Cardiac fibroblast (primary cell): ENCODE results near the gene CYB5R4.

Experiments
- DNase-seq, 2 donors: peaks; one replicate each; pipeline versions ENCODE4 v3.0.0 to v3.0.0-alpha.2; 2010; ENCODE audit warnings: low read depth in 2 of 2
- H3K4me3 ChIP-seq, 2 donors: replicated peaks in 1 of 2; 1 replicate in 1 of 2; 2 replicates in 1 of 2; pipeline ENCODE4 v1.5.1; 2011; ENCODE audit warnings: low read depth in 2 of 2, low read length in 2 of 2, mild to moderate bottlenecking in 2 of 2, moderate library complexity in 1 of 2
- CTCF ChIP-seq: IDR thresholded peaks from one replicate; pipeline ENCODE4 v1.5.1; 2011; ENCODE audit warnings: low read depth, mild to moderate bottlenecking, low read length, inconsistent platforms

The CYB5R4 gene

DNA sequence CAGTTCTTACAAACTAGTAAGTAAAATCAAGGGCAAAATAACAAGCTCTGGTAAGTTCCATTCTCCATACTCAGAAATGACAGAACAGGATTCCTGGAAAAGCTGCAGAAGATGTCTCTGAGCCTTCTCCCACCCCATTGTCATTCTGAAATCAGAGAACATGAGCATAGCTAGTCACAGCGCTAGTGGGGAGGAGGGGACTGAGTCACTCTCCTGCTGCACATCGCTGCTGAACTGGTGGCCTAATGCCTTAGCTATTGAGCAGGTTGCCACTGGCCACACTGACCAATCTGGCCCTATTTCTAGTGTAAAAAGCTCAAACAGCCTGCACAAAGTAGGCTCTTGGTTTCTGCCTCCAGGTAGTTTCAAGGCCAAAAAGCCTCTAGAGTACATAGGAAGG, 32.4 kb upstream of the CYB5R4 start:
- no peak overlapping the region for H3K4me3 ChIP-seq
- DNase-seq, result peak in 1 of 2 donors; percentile 4
- TF ChIP-seq CTCF, result no peak

DNA sequence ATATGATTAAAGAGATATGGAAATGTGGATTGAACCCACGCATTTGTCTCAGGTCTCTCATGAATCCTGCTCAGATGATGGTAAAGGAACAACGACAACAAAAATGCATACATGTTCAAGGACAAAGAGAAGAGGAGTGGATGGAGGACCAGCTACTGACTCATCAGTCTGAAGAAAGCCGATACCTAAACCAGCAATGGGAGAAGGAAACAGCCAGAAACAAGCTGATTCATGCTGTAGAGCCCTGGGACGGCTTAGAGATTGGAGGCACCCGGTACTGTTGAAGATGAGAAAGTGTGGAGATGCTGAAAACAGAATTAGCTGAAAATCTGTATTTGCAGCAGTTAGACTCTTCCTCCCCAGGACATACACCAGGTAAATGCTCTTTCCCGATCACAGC, 20.8 kb upstream of the CYB5R4 start:
- TF ChIP-seq CTCF, result no peak
- DNase-seq, result no peak
- H3K4me3 ChIP-seq, result no peak overlapping the region

DNA sequence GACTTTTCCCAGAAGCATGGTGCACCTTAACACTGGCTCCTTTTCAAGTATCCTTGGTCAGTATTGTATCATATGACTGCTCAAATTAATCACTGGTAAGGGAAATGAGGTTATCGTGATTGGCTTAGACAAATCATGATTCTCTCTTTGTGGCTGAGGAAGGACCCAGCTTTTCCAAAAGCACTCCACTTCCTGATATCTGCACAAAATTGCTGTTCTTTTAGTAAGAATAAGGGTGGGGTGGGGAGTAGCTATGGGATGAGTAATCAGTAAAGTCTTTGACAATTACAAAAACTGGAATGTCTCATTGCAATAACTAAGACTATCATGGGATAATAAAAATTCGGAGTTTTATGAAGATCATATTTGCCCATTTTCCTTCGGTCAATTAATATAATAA, 15.3 kb upstream of the CYB5R4 start:
- TF ChIP-seq CTCF, result no peak
- H3K4me3 ChIP-seq, result no peak overlapping the region
- DNase-seq, result no peak

DNA sequence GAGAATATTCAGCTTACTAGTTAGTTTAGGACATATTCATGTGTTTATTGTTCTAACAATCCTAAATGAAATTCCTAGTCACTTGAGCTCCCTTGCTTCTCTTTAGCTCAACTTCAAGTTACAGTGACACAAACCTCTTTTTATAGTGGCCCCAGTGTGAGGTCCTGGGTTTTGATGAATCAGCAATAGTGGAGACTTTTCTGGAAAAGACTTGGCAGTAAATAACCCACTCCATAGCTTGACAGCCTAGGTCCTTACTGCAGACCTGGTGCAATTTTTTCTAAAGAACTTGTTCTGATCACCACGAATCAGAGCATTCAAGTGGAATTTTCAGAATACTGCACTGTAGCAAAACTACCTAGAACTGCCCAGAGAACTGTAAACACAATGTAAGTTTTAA, 13.2 kb upstream of the CYB5R4 start:
- DNase-seq, result no peak
- H3K4me3 ChIP-seq, result no peak overlapping the region
- no peak for TF ChIP-seq CTCF

- DNase-seq, result no peak
These were observed 12.3 kb upstream of the CYB5R4 start for GRCh38 chr6:83847179-83847578.

GRCh38 chr6:83849127-83849526, 10.4 kb upstream of the CYB5R4 start:
- TF ChIP-seq CTCF, result no peak
- DNase-seq, result no peak
- no peak overlapping the region for H3K4me3 ChIP-seq

More at GRCh38 chr6:83847179-83847578, 12.3 kb upstream of the CYB5R4 start:
- TF ChIP-seq CTCF, result no peak
- no peak overlapping the region for H3K4me3 ChIP-seq

- no peak overlapping the region for H3K4me3 ChIP-seq
- TF ChIP-seq CTCF, result no peak
- DNase-seq, result no peak
These were observed 9.9 kb upstream of the CYB5R4 start for GRCh38 chr6:83849610-83850009.
